ENCODE measurements around the gene PTPRA.
"Not testable (repeated sequence)": the region's sequence is repeated elsewhere in the genome, so short reads cannot be mapped to it uniquely, and the experiment has no call there.

Gene PTPRA

GRCh38 chr20:3011752-3012151, 138.5 kb downstream of the PTPRA start:
- DNase-seq = peak; percentile 53

DNA sequence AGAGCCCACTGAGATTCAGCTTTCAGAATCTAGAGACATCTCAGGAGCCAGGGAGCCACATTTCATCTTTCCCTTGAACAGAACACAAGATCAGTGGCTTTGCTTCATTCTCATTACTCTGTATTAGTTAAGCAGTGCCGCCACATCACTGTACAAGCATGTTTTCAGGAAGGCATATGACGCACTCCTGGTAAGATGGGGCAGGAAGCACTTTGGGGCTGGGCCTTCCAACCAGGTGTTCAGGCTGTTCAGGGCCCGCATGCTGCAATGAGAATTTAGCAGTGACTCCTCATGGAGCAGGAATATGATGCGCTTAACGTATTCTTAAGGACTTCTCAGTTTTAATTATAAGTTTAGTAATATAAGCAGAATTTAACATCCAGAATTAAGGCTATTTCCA, 140.5 kb downstream of the PTPRA start:
- DNase-seq = no peak

DNA sequence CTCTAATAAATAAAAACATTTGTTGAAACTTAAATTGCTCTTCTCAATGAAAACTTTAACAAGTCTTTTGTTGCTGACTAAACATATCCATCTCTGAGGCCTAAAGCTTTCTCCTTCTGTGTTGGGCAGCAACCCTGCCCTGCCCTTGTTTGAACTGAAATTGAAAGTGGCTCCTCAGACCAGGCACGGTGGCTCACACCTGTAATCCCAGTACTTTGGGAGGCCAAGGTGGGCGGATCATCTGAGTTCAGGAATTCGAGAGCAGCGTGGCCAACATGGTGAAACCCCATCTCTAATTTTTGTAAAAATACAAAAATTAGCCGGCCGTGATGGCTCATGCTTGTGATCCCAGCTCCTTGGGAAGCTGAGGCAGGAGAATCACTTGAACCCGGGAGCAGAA, 140.9 kb downstream of the PTPRA start:
- DNase-seq = peak; percentile 41

DNA sequence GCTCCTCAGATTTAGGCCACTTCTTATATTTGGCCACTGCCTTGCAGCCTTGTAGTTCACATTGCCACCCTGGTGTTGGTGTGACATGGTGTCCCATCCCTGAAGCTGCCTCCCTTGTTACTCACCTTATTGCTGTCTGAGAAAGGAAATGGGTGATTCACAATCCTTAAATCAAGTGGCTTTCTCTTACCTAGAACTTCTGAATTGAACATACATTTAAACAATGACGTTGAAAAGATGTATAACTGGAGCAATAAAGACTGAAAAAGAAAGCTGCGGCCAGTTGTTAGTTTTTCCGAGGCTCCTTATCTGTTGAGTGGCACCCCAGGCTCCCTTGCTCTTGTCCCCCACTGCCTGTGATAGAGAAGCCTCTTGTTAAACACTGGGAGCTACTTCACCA, 141.4 kb downstream of the PTPRA start:
- peak; percentile 67 for DNase-seq

GRCh38 chr20:3015302-3015701, 142.0 kb downstream of the PTPRA start:
- DNase-seq = peak; percentile 23

DNA sequence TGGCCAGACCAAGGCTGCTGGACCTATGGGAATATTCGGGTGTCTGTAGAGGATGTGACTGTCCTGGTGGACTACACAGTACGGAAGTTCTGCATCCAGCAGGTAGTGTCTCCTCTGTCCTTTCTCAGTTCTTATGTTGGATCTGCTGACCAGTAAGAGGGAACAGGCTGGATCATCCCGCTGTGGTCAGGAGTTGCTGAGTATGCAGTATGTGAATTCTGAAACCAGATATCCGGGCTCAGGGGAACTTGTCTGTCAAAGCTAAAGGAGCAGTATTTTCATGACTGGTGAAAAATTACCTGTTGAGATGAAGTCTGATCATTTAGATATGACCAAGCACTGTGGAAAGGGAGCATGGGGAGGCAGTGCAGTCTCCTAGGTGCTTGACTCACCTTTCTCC, 148.0 kb downstream of the PTPRA start:
- DNase-seq = no peak

- no peak for DNase-seq
These were observed 148.5 kb downstream of the PTPRA start for GRCh38 chr20:3021777-3022176.

GRCh38 chr20:3022559-3023490, 149.5 kb downstream of the PTPRA start:
- DNase-seq = not testable (repeated sequence)

GRCh38 chr20:3027987-3028386, 154.7 kb downstream of the PTPRA start:
- no peak for DNase-seq

- no peak for DNase-seq
These were observed 158.4 kb downstream of the PTPRA start for GRCh38 chr20:3031524-3032147.

DNA sequence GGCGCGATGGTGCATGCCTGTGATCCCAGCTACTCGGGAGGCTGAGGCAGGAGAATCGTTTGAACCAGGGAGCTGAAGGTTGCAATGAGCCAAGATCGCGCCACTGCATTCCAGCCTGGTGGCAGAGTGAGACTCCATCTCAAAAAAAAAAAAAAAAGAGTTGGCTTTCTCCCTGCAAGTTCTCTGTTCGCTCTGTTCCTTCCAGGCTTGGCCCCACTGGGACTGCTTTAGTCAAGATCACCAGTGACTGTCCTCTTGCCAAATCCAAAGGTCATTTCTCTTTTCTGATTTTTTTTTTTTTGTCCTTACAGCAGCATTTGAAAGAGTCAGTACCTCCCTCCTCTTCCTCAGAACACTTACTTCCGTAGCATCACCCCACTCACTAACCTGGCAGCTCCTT, 159.3 kb downstream of the PTPRA start:
- DNase-seq = no peak

DNA sequence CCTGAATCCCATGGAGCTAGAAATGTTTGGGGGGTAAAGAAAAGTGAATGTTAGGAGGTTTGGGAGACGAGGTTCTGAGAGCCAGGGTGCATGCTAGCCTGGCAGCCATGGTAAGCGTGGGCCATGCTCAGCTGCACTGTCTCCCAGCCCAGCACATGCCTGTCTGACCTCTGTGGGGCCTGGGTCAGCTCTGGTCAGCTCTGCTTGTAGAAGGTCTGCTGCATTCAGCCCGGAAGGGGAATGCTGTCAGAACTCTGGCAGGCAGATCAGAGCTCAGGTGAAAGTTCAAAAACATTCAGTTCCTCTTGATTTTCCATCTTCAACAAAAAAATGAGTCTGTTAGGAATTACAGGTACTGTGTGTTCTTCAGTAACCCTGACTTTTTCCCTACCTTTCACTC, 164.4 kb downstream of the PTPRA start:
- no peak for DNase-seq

DNA sequence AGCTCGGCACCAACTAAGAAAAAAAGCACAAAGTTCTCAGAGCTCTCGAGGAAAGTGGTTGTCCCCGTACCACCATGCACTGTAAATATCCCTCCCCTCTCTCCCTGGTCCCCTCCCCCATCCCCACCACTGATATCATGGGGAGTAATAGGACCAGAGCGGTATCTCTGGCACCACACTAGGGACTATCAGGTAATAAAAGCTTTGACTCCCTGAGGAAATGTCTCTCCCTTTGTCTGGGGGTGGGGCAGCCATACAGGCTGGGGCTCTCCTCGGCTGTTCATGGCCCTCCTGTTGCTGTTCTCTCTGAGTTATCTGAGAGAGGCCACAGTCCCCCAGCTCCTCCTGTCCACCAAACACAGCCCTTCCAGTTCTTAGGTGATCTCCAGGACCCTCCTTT, 165.2 kb downstream of the PTPRA start:
- no peak for DNase-seq

DNA sequence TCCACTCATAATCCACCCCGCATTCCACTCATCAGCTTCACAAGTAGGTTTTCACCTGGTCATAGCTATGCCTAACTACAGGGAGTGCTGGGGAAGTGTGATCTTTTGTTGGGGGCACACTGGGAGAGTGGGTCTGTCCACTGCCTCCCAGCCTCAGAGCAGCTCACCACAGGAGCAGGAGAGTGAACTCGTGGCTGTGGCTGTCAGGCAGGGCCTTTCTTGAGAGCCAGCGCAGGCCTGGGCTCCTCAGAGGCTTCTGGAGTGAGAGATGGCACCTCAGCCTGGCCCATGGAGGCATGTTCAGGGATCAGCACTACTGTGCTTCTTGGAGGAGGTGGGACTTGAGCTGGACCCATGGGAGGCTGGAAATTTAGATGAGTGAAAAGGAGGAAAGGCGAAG, 166.1 kb downstream of the PTPRA start:
- no peak for DNase-seq

- no peak for DNase-seq
These were observed 166.8 kb downstream of the PTPRA start for GRCh38 chr20:3040086-3040485.

DNA sequence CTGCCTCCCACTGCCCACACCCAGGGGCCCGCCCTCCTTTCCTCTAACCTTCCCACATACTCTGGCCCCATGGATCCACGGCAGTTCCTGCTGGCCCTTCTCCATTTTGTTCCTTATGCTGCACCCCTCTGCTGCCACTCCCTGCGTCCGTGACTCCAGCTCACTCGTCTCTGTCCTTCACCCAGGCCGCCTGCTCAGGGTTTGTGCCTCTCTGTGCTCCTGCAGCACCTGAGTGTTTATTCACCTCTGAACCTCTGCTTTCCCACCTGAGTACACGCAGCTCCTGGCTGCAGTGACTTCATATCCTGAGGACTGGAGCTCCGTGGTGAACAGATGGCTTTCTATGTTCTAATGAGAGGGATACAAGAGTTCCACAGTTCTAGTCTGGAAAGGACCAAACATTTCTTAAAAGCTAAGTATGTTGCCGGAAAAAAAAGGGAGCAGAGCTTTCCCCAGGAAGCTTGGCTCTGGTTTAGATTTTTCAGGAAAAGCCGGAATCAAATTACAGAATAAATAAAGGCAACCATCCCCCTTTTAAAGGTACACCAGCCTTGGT, 168.7 kb downstream of the PTPRA start:
- no peak for DNase-seq

- no peak for DNase-seq
These were observed 169.3 kb downstream of the PTPRA start for GRCh38 chr20:3042625-3043024.

DNA sequence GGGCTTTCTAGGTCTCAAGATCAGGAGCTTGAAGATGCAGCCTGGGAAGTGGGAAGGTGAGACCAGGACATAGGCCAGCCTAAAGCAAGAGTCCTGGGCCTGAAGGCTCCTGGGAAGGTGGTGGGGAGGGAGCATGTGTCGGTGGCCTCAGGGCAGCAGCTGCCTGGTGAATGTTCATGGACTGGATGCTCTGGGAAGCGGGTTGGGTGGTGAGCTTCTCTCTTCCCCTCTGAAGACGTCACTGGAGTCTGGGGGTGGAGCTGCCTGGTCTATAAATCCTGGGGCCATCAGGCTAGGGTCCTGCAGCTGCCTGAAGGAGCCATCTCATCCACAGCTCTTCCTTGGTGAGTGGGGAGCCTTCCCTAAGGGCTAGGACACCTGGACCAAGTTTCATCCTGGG, 170.0 kb downstream of the PTPRA start, which contains the start of gene GNRH2:
TSS of gene GNRH2 (plus strand) at position 301 of the 400 bp plus-strand sequence. CDS start 793 bp downstream, outside the sequence.
- no peak for DNase-seq

DNA sequence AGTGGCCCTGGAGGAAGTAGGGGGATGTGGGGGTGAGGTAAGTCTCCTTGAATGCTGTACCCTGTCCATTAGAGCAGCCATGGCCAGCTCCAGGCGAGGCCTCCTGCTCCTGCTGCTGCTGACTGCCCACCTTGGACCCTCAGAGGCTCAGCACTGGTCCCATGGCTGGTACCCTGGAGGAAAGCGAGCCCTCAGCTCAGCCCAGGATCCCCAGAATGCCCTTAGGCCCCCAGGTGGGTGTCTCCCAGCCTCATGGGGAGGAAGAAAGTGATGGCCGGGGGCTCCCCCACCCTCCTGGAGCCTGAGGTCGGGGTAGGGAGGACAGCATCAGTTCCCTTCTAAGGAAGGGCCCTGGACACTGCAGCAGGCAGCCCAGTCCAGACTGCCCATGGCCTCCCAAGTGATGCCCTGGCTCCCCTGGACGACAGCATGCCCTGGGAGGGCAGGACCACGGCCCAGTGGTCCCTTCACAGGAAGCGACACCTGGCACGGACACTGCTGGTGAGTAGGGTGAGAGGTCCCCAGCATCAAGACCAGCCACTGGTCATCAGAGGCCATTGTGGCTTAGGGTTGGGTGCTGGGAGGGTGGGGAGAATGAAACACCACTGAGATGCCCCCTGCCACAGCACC, 171.2 kb downstream of the PTPRA start:
- DNase-seq = no peak

- peak; percentile 78 for DNase-seq
These were observed 171.9 kb downstream of the PTPRA start for GRCh38 chr20:3045042-3045815.

DNA sequence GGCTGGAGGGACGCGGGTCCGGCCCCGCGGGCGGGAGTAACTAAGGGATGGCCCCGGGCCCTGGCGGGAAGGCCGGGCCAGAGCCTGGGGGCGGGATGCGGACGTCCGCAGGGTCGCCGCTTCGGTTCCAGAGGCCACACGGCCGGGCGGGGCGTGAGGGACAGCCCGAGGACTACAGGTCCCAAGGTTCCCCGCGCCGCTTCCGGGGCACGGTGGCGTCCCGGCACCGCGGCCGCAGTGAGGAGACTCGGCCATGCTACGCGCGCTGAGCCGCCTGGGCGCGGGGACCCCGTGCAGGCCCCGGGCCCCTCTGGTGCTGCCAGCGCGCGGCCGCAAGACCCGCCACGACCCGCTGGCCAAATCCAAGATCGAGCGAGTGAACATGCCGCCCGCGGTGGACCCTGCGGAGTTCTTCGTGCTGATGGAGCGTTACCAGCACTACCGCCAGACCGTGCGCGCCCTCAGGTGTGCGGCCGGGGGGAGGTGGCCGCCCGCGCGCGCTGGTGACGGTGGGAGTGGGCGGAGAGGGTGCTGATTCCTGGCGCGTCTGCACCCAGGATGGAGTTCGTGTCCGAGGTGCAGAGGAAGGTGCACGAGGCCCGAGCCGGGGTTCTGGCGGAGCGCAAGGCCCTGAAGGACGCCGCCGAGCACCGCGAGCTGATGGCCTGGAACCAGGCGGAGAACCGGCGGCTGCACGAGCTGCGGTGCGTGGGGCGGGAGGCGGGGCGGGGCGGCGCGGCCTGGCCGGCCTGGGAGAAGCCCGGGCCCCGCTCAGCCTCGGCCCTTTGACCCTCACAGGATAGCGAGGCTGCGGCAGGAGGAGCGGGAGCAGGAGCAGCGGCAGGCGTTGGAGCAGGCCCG, 172.8 kb downstream of the PTPRA start, which contains the start of gene MRPS26:
TSS of gene MRPS26 (plus strand) at position 237 of the 861 bp plus-strand sequence. CDS start at position 254, 17 bp downstream.
- DNase-seq = peak; percentile 90

Data from stimulated activated CD4-positive, alpha-beta T cell treated with anti-CD3 and anti-CD28 coated beads, Interleukin-15, amount 100 ng/mL, for 24 hours (primary cell).